HCT116 (cell line): Measurements from ENCODE around the gene ZNF32. TPM values are rescaled to one million over a fixed set of nuclear protein-coding genes. Genes with fewer than 3 reads are reported as not detected.

Experiments
- ATAC-seq: fragments of 200-7000 bp; cut with Tn5 transposase; 2 replicates; pipeline ENCODE4 v1.9.1; 2020; ENCODE audit warnings: mild to moderate bottlenecking, moderate library complexity
- BruUV-seq: library from RNA; stranded (reverse); fragments of 400-500 nt; replicated peaks from 2 replicates; lab custom pipeline; 2021; lab: Mats Ljungman, UMichigan
- CTCF ChIA-PET: fragments of 300-600 bp; sonication (Branson Sonifier 250); formaldehyde crosslinking; loops from one replicate; lab custom pipeline; 2021; ENCODE audit warnings: antibody characterized with exemption; lab: Charles Lee
- POLR2A ChIA-PET: fragments of 300-600, 350-600 bp; sonication (Branson Sonifier 250); formaldehyde crosslinking; loops from one replicate; lab custom pipeline; 2021; ENCODE audit warnings: antibody characterized with exemption; lab: Charles Lee
- RAD21 ChIA-PET, 2 experiments: fragments of 300-600 bp; sonication (Branson Sonifier 250); formaldehyde crosslinking; loops; one replicate each; lab custom pipeline; 2023; ENCODE audit warnings: low total read pairs in 2 of 2; ENCODE audit not compliant: uncharacterized antibody in 2 of 2, unreplicated experiment in 2 of 2, low non-redundant PET in 1 of 2; lab: Charles Lee
- DNase-seq: peaks from one replicate; pipeline ENCODE4 v3.0.0-alpha.2; 2010; ENCODE audit warnings: low read depth, low spot score
- H2AFZ ChIP-seq: fragments of 200-600 bp; shearing (Covaris generic), sonication (generic); 2 replicates; pipeline ENCODE4 v1.6.1; 2017; ENCODE audit warnings: low read depth, mixed run types, mixed read lengths, antibody characterized with exemption, low read length; ENCODE audit not compliant: poor library complexity, severe bottlenecking
- H3K27ac ChIP-seq: 2 replicates; pipeline ENCODE4 v1.5.1; 2012; ENCODE audit warnings: low read depth, low read length
- H3K27me3 ChIP-seq: fragments of 200-600 bp; sonication (generic); 2 replicates; pipeline ENCODE4 v1.6.1; 2016; ENCODE audit warnings: mixed run types, low read length, mixed read lengths; ENCODE audit not compliant: insufficient read depth
- H3K36me3 ChIP-seq, 2 experiments: fragments of 200-500 bp in 1 of 2; fragments of 200-600 bp in 1 of 2; sonication (Bioruptor generic) in 1 of 2; sonication (generic) in 1 of 2; 2 replicates each; pipeline versions ENCODE4 v1.5.1 to v1.6.1; 2014 to 2016; ENCODE audit warnings: low read length in 2 of 2, inconsistent platforms in 1 of 2, mixed read lengths in 1 of 2, mixed run types in 1 of 2; ENCODE audit not compliant: insufficient read depth in 2 of 2, control insufficient read depth in 1 of 2
- H3K4me1 ChIP-seq, 2 experiments: fragments of 200-600 bp in 1 of 2; sonication (generic) in 1 of 2; 2 replicates each; pipeline versions ENCODE4 v1.5.1 to v1.6.1; 2012 to 2017; ENCODE audit warnings: low read length in 2 of 2, inconsistent platforms in 1 of 2, mild to moderate bottlenecking in 1 of 2, mixed read lengths in 1 of 2, mixed run types in 1 of 2, moderate library complexity in 1 of 2; ENCODE audit not compliant: insufficient read depth in 2 of 2, control insufficient read depth in 1 of 2
- H3K4me2 ChIP-seq: fragments of 200-600 bp; sonication (generic); 2 replicates; pipeline ENCODE4 v1.6.1; 2017; ENCODE audit warnings: mixed run types, low read length, mixed read lengths
- H3K4me3 ChIP-seq, 2 experiments: fragments of 200-600 bp in 1 of 2; sonication (generic) in 1 of 2; replicated peaks in 1 of 2; 2 replicates each; pipeline ENCODE4 v1.5.1; 2011 to 2016; ENCODE audit warnings: low read length in 2 of 2, control low read depth in 1 of 2, low read depth in 1 of 2, mild to moderate bottlenecking in 1 of 2, mixed read lengths in 1 of 2, mixed run types in 1 of 2
- H3K79me2 ChIP-seq: fragments of 200-600 bp; sonication (generic); 2 replicates; pipeline ENCODE4 v1.6.1; 2017; ENCODE audit warnings: mild to moderate bottlenecking, mixed run types, low read length, moderate library complexity, mixed read lengths; ENCODE audit not compliant: insufficient read depth
- H3K9ac ChIP-seq: fragments of 200-600 bp; sonication (generic); 2 replicates; pipeline ENCODE4 v1.6.1; 2016; ENCODE audit warnings: low read length, mixed read lengths
- H3K9me2 ChIP-seq: fragments of 200-600 bp; sonication (generic), shearing (Covaris generic); 2 replicates; pipeline ENCODE4 v1.6.1; 2017; ENCODE audit warnings: mixed run types, mild to moderate bottlenecking, moderate library complexity; ENCODE audit not compliant: insufficient read depth
- H3K9me3 ChIP-seq, 2 experiments: fragments of 200-500 bp in 1 of 2; fragments of 200-600 bp in 1 of 2; sonication (Bioruptor generic) in 1 of 2; sonication (generic) in 1 of 2; 2 replicates each; pipeline ENCODE4 v1.6.1; 2014 to 2017; ENCODE audit warnings: low read length in 2 of 2, mixed read lengths in 2 of 2, inconsistent platforms in 1 of 2, low read depth in 1 of 2, mild to moderate bottlenecking in 1 of 2, mixed run types in 1 of 2, moderate library complexity in 1 of 2; ENCODE audit not compliant: control insufficient read depth in 1 of 2, insufficient read depth in 1 of 2
- H4K20me1 ChIP-seq: fragments of 200-600 bp; sonication (generic), shearing (Covaris generic); 2 replicates; pipeline ENCODE4 v1.6.1; 2017; ENCODE audit warnings: mixed run types, mild to moderate bottlenecking, moderate library complexity; ENCODE audit not compliant: insufficient read depth
- CBX3 ChIP-seq: IDR thresholded peaks from 2 replicates; pipeline ENCODE4 v1.6.1; 2012; ENCODE audit warnings: low read depth
- CEBPB ChIP-seq: IDR thresholded peaks from 2 replicates; pipeline ENCODE4 v1.6.1; 2012; ENCODE audit warnings: low read depth
- ELF1 ChIP-seq: IDR thresholded peaks from 2 replicates; pipeline ENCODE4 v1.6.1; 2012; ENCODE audit warnings: low read depth, borderline replicate concordance
- POLR2A ChIP-seq: IDR thresholded peaks from 2 replicates; pipeline ENCODE4 v1.7.0; 2011; ENCODE audit warnings: borderline replicate concordance; ENCODE audit not compliant: insufficient read depth, insufficient read length; ENCODE audit errors: extremely low read depth
- SIN3A ChIP-seq: IDR thresholded peaks from 2 replicates; pipeline ENCODE4 v1.6.1; 2012; ENCODE audit warnings: low read depth
- SRF ChIP-seq: IDR thresholded peaks from 2 replicates; pipeline ENCODE4 v1.6.1; 2012; ENCODE audit warnings: low read depth
- TCF7L2 ChIP-seq: IDR thresholded peaks from 2 replicates; pipeline ENCODE4 v1.7.0; 2011; ENCODE audit warnings: borderline replicate concordance, inconsistent platforms; ENCODE audit not compliant: insufficient read depth, insufficient read length; ENCODE audit errors: extremely low read depth
- intact Hi-C: fragments of 100-400 bp; cut with micrococcal nuclease; formaldehyde crosslinking; loops from 2 replicates; pipeline ENCODE4 v1.10.0; 2022
- total RNA-seq: library from RNA; stranded (reverse); gene quantifications from one replicate; pipeline ENCODE4 v1.2.1, GENCODE V29; 2021; ENCODE audit not compliant: unreplicated experiment
- TF ChIP-seq, protein P1 (sequence below): IDR thresholded peaks from 2 replicates; pipeline ENCODE4 v1.6.1; 2012; ENCODE audit warnings: low read depth

ZNF32 gene
- total RNA-seq, 1 experiment from 2014 or later = 10.3 TPM

DNA sequence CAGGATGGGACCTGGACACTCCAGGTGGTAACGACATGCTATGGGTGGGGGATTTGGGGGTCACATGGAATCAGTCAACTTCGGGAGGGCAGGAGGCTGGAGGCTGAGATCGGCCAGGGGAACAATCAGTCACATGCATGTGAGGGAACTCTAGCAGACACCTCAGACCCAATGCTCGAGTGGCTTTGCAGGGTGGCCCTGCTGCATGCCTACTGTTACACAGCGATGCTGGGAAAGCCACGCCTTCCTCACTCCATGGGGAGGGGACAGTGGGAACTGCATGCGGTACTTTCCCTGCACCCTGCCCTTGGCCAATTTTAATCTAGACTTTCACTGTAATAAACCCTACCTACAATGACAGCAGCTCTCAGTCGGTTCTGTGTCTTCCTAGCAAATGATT is 6.6 kb upstream of the ZNF32 start:
- Histone ChIP-seq H3K9me2 (no peaks in the 10 kb centered on the region), H3K4me1 (peaks cover 0 to 3% of the 10 kb centered on the region in 2 experiments; a peak in 1 of 4 replicates), H3K9ac (no peak overlapping the region), H3K79me2 (no peaks in the 10 kb centered on the region), H2AFZ (no peak overlapping the region), H3K4me2 (no peak overlapping the region), H3K9me3 (no peaks in the 10 kb centered on the region), H3K36me3 (no peaks in the 10 kb centered on the region), H3K27me3 (no peaks in the 10 kb centered on the region), H3K4me3 (no peak overlapping the region), H3K27ac (no peak overlapping the region), H4K20me1 (no peaks in the 10 kb centered on the region)
- RAD21 ChIA-PET = no interaction called here
- CTCF ChIA-PET = no interaction called here
- ATAC-seq = no peak
- POLR2A ChIA-PET = no interaction called here
- DNase-seq = no peak
- intact Hi-C loops = no loop called here
- no peak for TF ChIP-seq SIN3A
- TF ChIP-seq CBX3 = no peak
- TF ChIP-seq CEBPB = no peak
- no peak for TF ChIP-seq SRF
- no peak for TF ChIP-seq ELF1
- TF ChIP-seq TCF7L2 = no peak
- no peak for TF ChIP-seq POLR2A
- TF ChIP-seq, protein P1, sequence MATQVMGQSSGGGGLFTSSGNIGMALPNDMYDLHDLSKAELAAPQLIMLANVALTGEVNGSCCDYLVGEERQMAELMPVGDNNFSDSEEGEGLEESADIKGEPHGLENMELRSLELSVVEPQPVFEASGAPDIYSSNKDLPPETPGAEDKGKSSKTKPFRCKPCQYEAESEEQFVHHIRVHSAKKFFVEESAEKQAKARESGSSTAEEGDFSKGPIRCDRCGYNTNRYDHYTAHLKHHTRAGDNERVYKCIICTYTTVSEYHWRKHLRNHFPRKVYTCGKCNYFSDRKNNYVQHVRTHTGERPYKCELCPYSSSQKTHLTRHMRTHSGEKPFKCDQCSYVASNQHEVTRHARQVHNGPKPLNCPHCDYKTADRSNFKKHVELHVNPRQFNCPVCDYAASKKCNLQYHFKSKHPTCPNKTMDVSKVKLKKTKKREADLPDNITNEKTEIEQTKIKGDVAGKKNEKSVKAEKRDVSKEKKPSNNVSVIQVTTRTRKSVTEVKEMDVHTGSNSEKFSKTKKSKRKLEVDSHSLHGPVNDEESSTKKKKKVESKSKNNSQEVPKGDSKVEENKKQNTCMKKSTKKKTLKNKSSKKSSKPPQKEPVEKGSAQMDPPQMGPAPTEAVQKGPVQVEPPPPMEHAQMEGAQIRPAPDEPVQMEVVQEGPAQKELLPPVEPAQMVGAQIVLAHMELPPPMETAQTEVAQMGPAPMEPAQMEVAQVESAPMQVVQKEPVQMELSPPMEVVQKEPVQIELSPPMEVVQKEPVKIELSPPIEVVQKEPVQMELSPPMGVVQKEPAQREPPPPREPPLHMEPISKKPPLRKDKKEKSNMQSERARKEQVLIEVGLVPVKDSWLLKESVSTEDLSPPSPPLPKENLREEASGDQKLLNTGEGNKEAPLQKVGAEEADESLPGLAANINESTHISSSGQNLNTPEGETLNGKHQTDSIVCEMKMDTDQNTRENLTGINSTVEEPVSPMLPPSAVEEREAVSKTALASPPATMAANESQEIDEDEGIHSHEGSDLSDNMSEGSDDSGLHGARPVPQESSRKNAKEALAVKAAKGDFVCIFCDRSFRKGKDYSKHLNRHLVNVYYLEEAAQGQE = no peak
- BruUV-seq = no TSS peak
